ENCODE results near the gene PPP3CA. TPM values are rescaled to one million over a fixed set of nuclear protein-coding genes. Genes with fewer than 3 reads are reported as not detected.
A peak's percentile ranks its signal among the peaks of the same experiment; 100 is the strongest.

Gene PPP3CA
- total and polyA plus RNA-seq, 8 donors = 38.8 to 58.6 (median 54.8) TPM

DNA sequence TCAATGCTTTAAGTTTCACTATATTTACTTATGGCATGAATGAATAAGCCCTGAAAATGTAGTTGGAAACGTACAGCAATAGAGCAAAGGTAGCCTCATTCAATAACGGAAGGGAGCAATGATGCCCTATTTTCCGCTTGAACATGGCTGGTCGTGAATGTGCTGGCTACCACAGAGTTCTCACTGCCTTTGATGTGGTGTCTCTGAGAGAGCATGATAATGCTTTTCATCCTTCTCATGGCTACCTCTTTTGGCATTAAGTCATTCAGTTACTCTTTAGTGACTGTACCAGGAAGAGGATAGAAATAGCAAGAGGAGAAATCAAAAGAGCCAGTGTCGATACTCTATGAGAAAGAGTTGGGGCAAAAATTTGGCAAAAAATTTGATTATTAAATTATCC is 308.0 kb downstream of the PPP3CA start:
- TF ChIP-seq, protein P1, sequence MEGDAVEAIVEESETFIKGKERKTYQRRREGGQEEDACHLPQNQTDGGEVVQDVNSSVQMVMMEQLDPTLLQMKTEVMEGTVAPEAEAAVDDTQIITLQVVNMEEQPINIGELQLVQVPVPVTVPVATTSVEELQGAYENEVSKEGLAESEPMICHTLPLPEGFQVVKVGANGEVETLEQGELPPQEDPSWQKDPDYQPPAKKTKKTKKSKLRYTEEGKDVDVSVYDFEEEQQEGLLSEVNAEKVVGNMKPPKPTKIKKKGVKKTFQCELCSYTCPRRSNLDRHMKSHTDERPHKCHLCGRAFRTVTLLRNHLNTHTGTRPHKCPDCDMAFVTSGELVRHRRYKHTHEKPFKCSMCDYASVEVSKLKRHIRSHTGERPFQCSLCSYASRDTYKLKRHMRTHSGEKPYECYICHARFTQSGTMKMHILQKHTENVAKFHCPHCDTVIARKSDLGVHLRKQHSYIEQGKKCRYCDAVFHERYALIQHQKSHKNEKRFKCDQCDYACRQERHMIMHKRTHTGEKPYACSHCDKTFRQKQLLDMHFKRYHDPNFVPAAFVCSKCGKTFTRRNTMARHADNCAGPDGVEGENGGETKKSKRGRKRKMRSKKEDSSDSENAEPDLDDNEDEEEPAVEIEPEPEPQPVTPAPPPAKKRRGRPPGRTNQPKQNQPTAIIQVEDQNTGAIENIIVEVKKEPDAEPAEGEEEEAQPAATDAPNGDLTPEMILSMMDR (IDR thresholded peaks at IDR 0.05) = no peak
- ATAC-seq = no peak

DNA sequence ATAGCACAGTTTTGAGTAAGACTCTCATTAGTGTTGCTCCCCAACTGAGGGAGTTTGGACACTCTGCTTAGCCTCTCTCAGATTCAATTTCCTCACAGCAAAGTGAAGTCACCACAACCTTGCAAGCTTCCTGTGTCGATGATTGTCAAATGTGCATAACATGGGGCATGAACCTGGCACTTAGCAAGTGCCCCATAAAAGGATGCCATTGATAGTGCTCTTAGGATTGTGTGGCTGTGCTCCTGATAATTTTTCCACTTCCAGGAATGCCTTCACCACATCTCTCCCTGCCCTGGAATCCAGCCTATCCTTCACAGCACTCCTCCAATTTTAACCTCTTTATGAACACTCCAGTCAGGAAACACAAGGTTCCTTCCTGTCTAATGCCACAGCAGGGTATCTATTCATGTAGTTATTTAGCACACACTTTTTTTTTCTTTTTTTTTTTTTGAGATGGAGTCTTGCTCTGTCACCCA is 309.4 kb downstream of the PPP3CA start:
- TF ChIP-seq, protein P1 (IDR thresholded peaks at IDR 0.05) = no peak
- no peaks in the 10 kb centered on the region for H3K36me3 ChIP-seq
- peak overlapping the region in 1 of 2 donors; percentile 76 for H3K27ac ChIP-seq
- H3K9me3 ChIP-seq = no peaks in the 10 kb centered on the region
- H3K4me3 ChIP-seq = no peak overlapping the region
- intact Hi-C loops (cut with DNase I) = no loop called here
- DNase-seq (no peak), ATAC-seq (no peak)
- no peaks in the 10 kb centered on the region for H3K27me3 ChIP-seq
- H3K4me1 ChIP-seq = peaks cover 0 to 10% of the 10 kb centered on the region in 2 donors

More for the DNA sequence above, 308.0 kb downstream of the PPP3CA start:
- H3K9me3 ChIP-seq = no peaks in the 10 kb centered on the region
- peaks cover 0 to 10% of the 10 kb centered on the region in 2 donors for H3K4me1 ChIP-seq
- H3K4me3 ChIP-seq = no peak overlapping the region
- no peak overlapping the region for H3K27ac ChIP-seq
- H3K36me3 ChIP-seq = no peaks in the 10 kb centered on the region
- DNase-seq = no peak
- no peaks in the 10 kb centered on the region for H3K27me3 ChIP-seq
- intact Hi-C loops (cut with DNase I) = no loop called here

DNA sequence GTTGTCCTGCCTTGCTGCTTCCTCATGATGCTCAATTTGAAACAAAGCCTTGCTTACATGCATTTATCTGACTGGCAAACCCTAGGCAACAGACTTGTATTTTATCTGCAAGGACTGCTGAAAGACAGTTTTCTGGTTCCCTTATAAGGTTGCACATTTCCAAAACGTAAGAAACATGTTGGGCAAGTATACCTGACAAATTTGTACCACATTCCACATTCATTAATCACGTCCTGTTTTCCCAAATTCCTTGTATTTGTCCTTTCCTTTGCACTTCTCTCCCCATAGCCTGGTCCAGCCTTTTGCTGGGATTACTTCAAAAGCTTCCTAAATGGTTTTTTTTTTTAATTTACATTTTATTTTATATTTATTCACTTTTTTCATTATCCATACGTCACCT is 310.1 kb downstream of the PPP3CA start:
- TF ChIP-seq, protein P1 (IDR thresholded peaks at IDR 0.05) = no peak
- no peaks in the 10 kb centered on the region for H3K27me3 ChIP-seq
- H3K36me3 ChIP-seq = no peaks in the 10 kb centered on the region
- no peaks in the 10 kb centered on the region for H3K9me3 ChIP-seq
- no peak for ATAC-seq
- intact Hi-C loops (cut with DNase I) = no loop called here
- no peak for DNase-seq
- H3K4me1 ChIP-seq = peaks cover 0 to 10% of the 10 kb centered on the region in 2 donors
- H3K27ac ChIP-seq = peak overlapping the region in 1 of 2 donors; percentile 76
- H3K4me3 ChIP-seq = no peak overlapping the region

DNA sequence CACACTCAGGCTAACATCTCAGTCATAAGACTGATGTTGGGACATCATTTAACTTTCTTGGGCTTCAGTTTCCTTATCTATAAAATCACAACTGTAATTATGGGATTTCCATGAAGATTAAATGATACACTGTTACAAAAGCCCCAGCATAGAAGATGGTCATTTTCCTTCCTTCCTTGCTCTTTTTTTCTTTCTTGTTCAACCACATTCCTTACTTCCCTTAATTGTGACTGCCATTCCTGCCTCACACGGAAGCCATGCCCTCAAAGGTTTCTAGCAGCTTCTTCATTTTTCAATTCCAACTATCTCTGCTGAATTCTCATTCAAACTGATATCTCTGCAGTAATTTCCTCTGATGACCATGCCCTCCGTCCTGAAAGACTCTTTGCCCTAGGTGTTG is 311.8 kb downstream of the PPP3CA start:
- Histone ChIP-seq H3K36me3 (peaks cover 0 to 14% of the 10 kb centered on the region in 2 donors), H3K27me3 (no peaks in the 10 kb centered on the region), H3K4me1 (peaks cover 0 to 10% of the 10 kb centered on the region in 2 donors), H3K27ac (peak overlapping the region in 1 of 2 donors; percentile 28), H3K4me3 (no peak overlapping the region), H3K9me3 (no peaks in the 10 kb centered on the region)
- intact Hi-C loops (cut with DNase I) = no loop called here
- ATAC-seq (no peak), DNase-seq (no peak)
- TF ChIP-seq, protein P1 (IDR thresholded peaks at IDR 0.05) = no peak

DNA sequence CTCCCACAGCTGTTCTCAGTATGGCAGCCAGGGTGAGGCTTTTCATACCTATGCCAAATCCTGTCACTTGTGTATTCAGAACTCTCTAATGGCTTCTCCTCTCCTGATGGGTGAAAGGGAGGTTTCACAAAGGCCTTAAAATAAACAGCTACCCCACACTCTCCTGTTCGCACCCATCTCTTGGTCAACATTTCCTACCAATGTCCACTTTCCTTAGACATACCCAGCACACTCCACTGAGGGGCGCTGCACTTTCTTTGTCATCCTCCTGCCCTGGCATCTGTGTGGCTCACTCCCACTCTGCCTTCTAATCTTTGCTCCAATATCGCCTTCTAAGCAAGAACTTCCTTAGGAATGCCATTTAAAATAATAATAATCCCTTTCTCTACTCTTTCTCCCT is 313.3 kb downstream of the PPP3CA start:
- no peak for ATAC-seq
- TF ChIP-seq, protein P1 (IDR thresholded peaks at IDR 0.05) = no peak

More for the DNA sequence above, 313.3 kb downstream of the PPP3CA start:
- DNase-seq = no peak
- H3K9me3 ChIP-seq = no peaks in the 10 kb centered on the region
- no peak overlapping the region for H3K4me3 ChIP-seq
- H3K27me3 ChIP-seq = no peaks in the 10 kb centered on the region
- H3K27ac ChIP-seq = no peak overlapping the region
- H3K4me1 ChIP-seq = peaks cover 0 to 10% of the 10 kb centered on the region in 2 donors
- peaks cover 0 to 14% of the 10 kb centered on the region in 2 donors for H3K36me3 ChIP-seq
- intact Hi-C loops (cut with DNase I) = no loop called here
